Neural progenitor cell (in vitro differentiated cells): ENCODE results near the gene TMEM253. TPM values are rescaled to one million over a fixed set of nuclear protein-coding genes. Genes with fewer than 3 reads are reported as not detected.

Experiments used
- DNase-seq: peaks from one replicate; pipeline ENCODE4 v3.0.0-alpha.2; 2016; ENCODE audit warnings: low spot score
- H2AFZ ChIP-seq: fragments of 200-600 bp; sonication (generic); replicated peaks from 2 replicates; pipeline ENCODE4 v1.6.1; 2016; ENCODE audit warnings: antibody characterized with exemption
- H3F3A ChIP-seq: fragments of 200-600 bp; sonication (generic); 2 replicates; pipeline ENCODE4 v1.6.1; 2016; ENCODE audit warnings: antibody characterized with exemption, low read depth
- H3K27ac ChIP-seq: fragments of 200-600 bp; sonication (generic); 2 replicates; pipeline ENCODE4 v1.5.1; 2016; ENCODE audit warnings: mild to moderate bottlenecking
- H3K27me3 ChIP-seq: fragments of 200-600 bp; sonication (generic); 2 replicates; pipeline ENCODE4 v1.6.1; 2016; ENCODE audit warnings: mild to moderate bottlenecking, moderate library complexity
- H3K36me3 ChIP-seq: fragments of 200-600 bp; sonication (generic); 2 replicates; pipeline ENCODE4 v1.5.1; 2016
- H3K4me1 ChIP-seq: fragments of 200-600 bp; sonication (generic); 2 replicates; pipeline ENCODE4 v1.6.1; 2016; ENCODE audit warnings: mixed run types
- H3K4me2 ChIP-seq: fragments of 200-600 bp; sonication (generic); 2 replicates; pipeline ENCODE4 v1.6.1; 2016
- H3K4me3 ChIP-seq: fragments of 200-600 bp; sonication (generic); 2 replicates; pipeline ENCODE4 v1.5.1; 2016
- H3K79me2 ChIP-seq: fragments of 200-600 bp; sonication (generic); 2 replicates; pipeline ENCODE4 v1.6.1; 2016; ENCODE audit warnings: low read depth
- H3K9ac ChIP-seq: fragments of 200-600 bp; sonication (generic); 2 replicates; pipeline ENCODE4 v1.6.1; 2016
- H3K9me3 ChIP-seq: fragments of 200-600 bp; sonication (generic); 2 replicates; pipeline ENCODE4 v1.5.1; 2016; ENCODE audit warnings: low read depth
- H4K20me1 ChIP-seq: fragments of 200-600 bp; sonication (generic); 2 replicates; pipeline ENCODE4 v1.6.1; 2016; ENCODE audit warnings: low read depth
- H3K27ac Mint-ChIP-seq: 3 replicates; pipeline ENCODE4 v1.8.0; 2021; ENCODE audit warnings: mixed read lengths
- H3K27me3 Mint-ChIP-seq: 2 replicates; pipeline ENCODE4 v1.8.0; 2022; ENCODE audit warnings: low read depth, mild to moderate bottlenecking, inconsistent platforms, moderate library complexity, mixed read lengths; ENCODE audit not compliant: insufficient read depth
- H3K36me3 Mint-ChIP-seq: 3 replicates; pipeline ENCODE4 v1.8.0; 2021; ENCODE audit warnings: mixed read lengths
- H3K4me1 Mint-ChIP-seq: 3 replicates; pipeline ENCODE4 v1.8.0; 2021; ENCODE audit warnings: mixed read lengths
- H3K4me3 Mint-ChIP-seq: 3 replicates; pipeline ENCODE4 v1.8.0; 2021; ENCODE audit warnings: mild to moderate bottlenecking, moderate library complexity, mixed read lengths
- H3K9me3 Mint-ChIP-seq: 3 replicates; pipeline ENCODE4 v1.8.0; 2020; ENCODE audit warnings: mixed read lengths
- EZH2 ChIP-seq: fragments of 200-600 bp; sonication (generic); IDR thresholded peaks from 2 replicates; pipeline ENCODE4 v1.6.1; 2017; ENCODE audit warnings: antibody characterized with exemption, mild to moderate bottlenecking, moderate library complexity
- EZH2phosphoT487 ChIP-seq: fragments of 200-600 bp; sonication (generic); IDR thresholded peaks from 2 replicates; pipeline ENCODE4 v1.6.1; 2017; ENCODE audit warnings: antibody characterized with exemption
- small RNA-seq: library from RNA; depleted of rRNA; stranded (forward); fragments of <200 nt; gene quantifications from one replicate; pipeline ENCODE3, GENCODE V24; 2015
- total RNA-seq: library from RNA; depleted of rRNA; stranded (reverse); fragments of >200 nt; gene quantifications from 2 replicates; pipeline ENCODE4 v1.2.3, GENCODE V29; 2015; ENCODE audit warnings: low replicate concordance
- TF ChIP-seq, protein P1 (sequence below): fragments of 200-600 bp; sonication (generic); IDR thresholded peaks from 2 replicates; pipeline ENCODE4 v1.5.1; 2017; ENCODE audit warnings: antibody characterized with exemption, mild to moderate bottlenecking

Gene TMEM253
- total RNA-seq, 1 donor from 2014 or later = 0.22 TPM

DNA sequence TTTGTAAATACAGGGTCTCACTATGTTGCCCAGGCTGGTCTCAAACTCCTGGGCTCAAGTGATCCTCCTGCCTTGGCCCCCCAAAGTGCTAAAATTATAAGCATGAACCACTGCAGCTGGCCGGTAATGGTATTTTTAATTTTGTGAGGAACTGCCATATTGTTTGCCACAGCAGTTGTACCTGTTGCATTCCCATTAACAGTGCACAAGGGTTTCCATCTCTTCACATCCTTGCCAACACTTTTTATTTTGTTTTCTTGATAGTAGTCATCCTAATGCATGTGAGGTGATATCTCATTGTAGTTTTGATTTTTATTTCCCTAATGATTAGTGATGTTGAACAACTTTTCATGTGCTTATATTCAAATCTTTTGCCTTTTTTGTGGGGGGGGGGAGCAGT lies 41.5 kb downstream of the TMEM253 start:
- Histone ChIP-seq H3K79me2 (no peaks in the 10 kb centered on the region), H3K9me3 (no peaks in the 10 kb centered on the region), H3K9ac (no peak overlapping the region), H3K36me3 (no peaks in the 10 kb centered on the region), H3K4me2 (no peak overlapping the region), H3K27ac (no peak overlapping the region), H3K4me3 (no peak overlapping the region), H3K4me1 (no peaks in the 10 kb centered on the region), H4K20me1 (no peaks in the 10 kb centered on the region), H3K27me3 (no peaks in the 10 kb centered on the region), H2AFZ (no peak overlapping the region), H3F3A (no peaks in the 10 kb centered on the region)
- H3K36me3 Mint-ChIP-seq = no peaks in the 10 kb centered on the region
- H3K27ac Mint-ChIP-seq = no peak overlapping the region
- no peak overlapping the region for H3K4me3 Mint-ChIP-seq
- no peaks in the 10 kb centered on the region for H3K27me3 Mint-ChIP-seq
- DNase-seq = no peak
- no peaks in the 10 kb centered on the region for H3K4me1 Mint-ChIP-seq
- peaks cover 20% of the 10 kb centered on the region for H3K9me3 Mint-ChIP-seq
- TF ChIP-seq EZH2 = no peak
- TF ChIP-seq, protein P1, sequence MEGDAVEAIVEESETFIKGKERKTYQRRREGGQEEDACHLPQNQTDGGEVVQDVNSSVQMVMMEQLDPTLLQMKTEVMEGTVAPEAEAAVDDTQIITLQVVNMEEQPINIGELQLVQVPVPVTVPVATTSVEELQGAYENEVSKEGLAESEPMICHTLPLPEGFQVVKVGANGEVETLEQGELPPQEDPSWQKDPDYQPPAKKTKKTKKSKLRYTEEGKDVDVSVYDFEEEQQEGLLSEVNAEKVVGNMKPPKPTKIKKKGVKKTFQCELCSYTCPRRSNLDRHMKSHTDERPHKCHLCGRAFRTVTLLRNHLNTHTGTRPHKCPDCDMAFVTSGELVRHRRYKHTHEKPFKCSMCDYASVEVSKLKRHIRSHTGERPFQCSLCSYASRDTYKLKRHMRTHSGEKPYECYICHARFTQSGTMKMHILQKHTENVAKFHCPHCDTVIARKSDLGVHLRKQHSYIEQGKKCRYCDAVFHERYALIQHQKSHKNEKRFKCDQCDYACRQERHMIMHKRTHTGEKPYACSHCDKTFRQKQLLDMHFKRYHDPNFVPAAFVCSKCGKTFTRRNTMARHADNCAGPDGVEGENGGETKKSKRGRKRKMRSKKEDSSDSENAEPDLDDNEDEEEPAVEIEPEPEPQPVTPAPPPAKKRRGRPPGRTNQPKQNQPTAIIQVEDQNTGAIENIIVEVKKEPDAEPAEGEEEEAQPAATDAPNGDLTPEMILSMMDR = no peak
- no peak for TF ChIP-seq EZH2phosphoT487

DNA sequence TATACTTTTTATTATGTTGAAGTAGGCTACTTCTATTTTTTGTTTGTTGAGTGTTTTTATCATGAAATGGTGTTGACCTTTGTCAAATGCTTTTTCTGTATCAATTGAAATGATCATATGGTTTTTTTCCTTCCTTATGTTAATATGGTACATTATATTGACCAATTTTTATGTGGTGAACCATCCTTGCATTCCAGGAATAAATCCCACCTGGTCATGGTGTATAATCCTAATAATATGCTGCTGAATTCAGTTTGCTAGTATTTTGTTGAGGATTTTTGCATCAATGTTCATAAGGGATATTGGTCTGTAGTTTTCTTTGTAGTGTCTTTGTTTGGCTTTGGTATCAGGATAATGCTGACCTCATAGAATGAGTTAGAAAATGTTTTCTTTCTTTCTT lies 44.6 kb downstream of the TMEM253 start:
- Mint-ChIP-seq H3K27me3 (no peaks in the 10 kb centered on the region), H3K4me3 (no peak overlapping the region), H3K9me3 (peaks cover 20% of the 10 kb centered on the region)

GRCh38 chr14:21149641-21150367 lies 48.9 kb downstream of the TMEM253 start:
- TF ChIP-seq, protein P1 = no peak
- TF ChIP-seq EZH2phosphoT487 = no peak
- no peak for TF ChIP-seq EZH2
- H3K79me2 ChIP-seq = no peaks in the 10 kb centered on the region
- H3K4me1 ChIP-seq = no peaks in the 10 kb centered on the region
- no peaks in the 10 kb centered on the region for H4K20me1 ChIP-seq
- Mint-ChIP-seq H3K4me1 (no peaks in the 10 kb centered on the region), H3K27me3 (no peaks in the 10 kb centered on the region), H3K27ac (no peak overlapping the region), H3K4me3 (no peak overlapping the region), H3K9me3 (peaks cover 13% of the 10 kb centered on the region), H3K36me3 (no peaks in the 10 kb centered on the region)
- H3K27me3 ChIP-seq = no peaks in the 10 kb centered on the region
- H2AFZ ChIP-seq = no peak overlapping the region
- H3K9me3 ChIP-seq = no peaks in the 10 kb centered on the region
- H3F3A ChIP-seq = no peaks in the 10 kb centered on the region
- no peak overlapping the region for H3K27ac ChIP-seq
- H3K9ac ChIP-seq = no peak overlapping the region
- DNase-seq = no peak
- H3K36me3 ChIP-seq = no peaks in the 10 kb centered on the region
- H3K4me3 ChIP-seq = no peak overlapping the region
- no peak overlapping the region for H3K4me2 ChIP-seq

More for the DNA sequence above, 44.6 kb downstream of the TMEM253 start:
- H4K20me1 ChIP-seq = no peaks in the 10 kb centered on the region
- H3K4me1 ChIP-seq = no peaks in the 10 kb centered on the region
- no peaks in the 10 kb centered on the region for H3K36me3 ChIP-seq
- no peak overlapping the region for H3K9ac ChIP-seq
- Mint-ChIP-seq H3K27ac (no peak overlapping the region), H3K36me3 (no peaks in the 10 kb centered on the region), H3K4me1 (no peaks in the 10 kb centered on the region)
- no peak for DNase-seq
- no peaks in the 10 kb centered on the region for H3K27me3 ChIP-seq
- H3K79me2 ChIP-seq = no peaks in the 10 kb centered on the region
- H3K9me3 ChIP-seq = no peaks in the 10 kb centered on the region
- H3K27ac ChIP-seq = no peak overlapping the region
- no peak overlapping the region for H2AFZ ChIP-seq
- no peaks in the 10 kb centered on the region for H3F3A ChIP-seq
- H3K4me3 ChIP-seq = no peak overlapping the region
- H3K4me2 ChIP-seq = no peak overlapping the region
- TF ChIP-seq EZH2 = no peak
- no peak for TF ChIP-seq EZH2phosphoT487
- TF ChIP-seq, protein P1 = no peak

Small RNAs within 50 kb of the gene (small RNA-seq; reads per million reads assigned to genes)
- gene RNU6-252P = not detected

Other genes with a start within 250 kb of the TMEM253 start
- gene RNASE3, start 209.7 kb upstream of the TMEM253 start, total RNA-seq = not detected in 2 replicates
- not detected in 2 replicates for gene RNASE2, start 145.6 kb upstream of the TMEM253 start, total RNA-seq
- gene METTL17, start 111.1 kb upstream of the TMEM253 start, total RNA-seq = 126 and 155 TPM in 2 replicates
- gene SLC39A2, start 101.8 kb upstream of the TMEM253 start, total RNA-seq = not detected in 2 replicates
- gene NDRG2, start 76.0 kb upstream of the TMEM253 start, total RNA-seq = 1.3 and 2.0 TPM in 2 replicates
- gene TPPP2, start 70.8 kb upstream of the TMEM253 start, total RNA-seq = not detected in 2 replicates
- 0.12 TPM in 1 of 2 replicates, not detected in the other for gene RNASE13, start 66.3 kb upstream of the TMEM253 start, total RNA-seq
- not detected in 2 replicates for gene RNASE7, start 58.7 kb upstream of the TMEM253 start, total RNA-seq
- not detected in 2 replicates for gene RNASE8, start 43.2 kb upstream of the TMEM253 start, total RNA-seq
- 15.0 and 46.0 TPM in 2 replicates for gene ARHGEF40, start 30.8 kb upstream of the TMEM253 start, total RNA-seq
- 46.2 and 231 TPM in 2 replicates for gene ZNF219, start 2.4 kb upstream of the TMEM253 start, total RNA-seq
- gene OR5AU1, start 55.0 kb downstream of the TMEM253 start, total RNA-seq = under 0.01 TPM in 1 of 2 replicates, not detected in the other
- 1,681 and 1,872 TPM in 2 replicates for gene HNRNPC, start 168.4 kb downstream of the TMEM253 start, total RNA-seq
- gene RPGRIP1, start 179.0 kb downstream of the TMEM253 start, total RNA-seq = 0.47 and 3.4 TPM in 2 replicates